ENCODE measurements around the gene DOCK1. TPM values are rescaled to one million over a fixed set of nuclear protein-coding genes. Genes with fewer than 3 reads are reported as not detected.

Gene DOCK1
- polyA plus RNA-seq, 1 of the 3 experiments (the other 2 are of a cell fraction), result 15.5 TPM

GRCh38 chr10:127392351-127393235, 487.4 kb downstream of the DOCK1 start:
- no peaks in the 10 kb centered on the region for H3F3A ChIP-seq (replicated peaks; ENCODE audit: insufficient read depth)
- H3K9me2 ChIP-seq, result no peaks in the 10 kb centered on the region
- H3K36me3 ChIP-seq (replicated peaks in 1 of 2; ENCODE audit: control insufficient read depth in 1 of 2, insufficient read depth in 2 of 2, low read length in 1 of 2), result peaks cover 0 to under 1% of the 10 kb centered on the region in 2 experiments
- H3K4me3 ChIP-seq (ENCODE audit: low read depth in 2 of 2, low read length in 1 of 2), result no peak overlapping the region
- H3K27ac ChIP-seq (ENCODE audit: low read depth in 2 of 2, low read length in 1 of 2), result no peak overlapping the region
- no peak for DNase-seq
- no peaks in the 10 kb centered on the region for H3K79me2 ChIP-seq (ENCODE audit: insufficient read depth)
- ChIA-PET CTCF (no interaction called here), POLR2A (no interaction called here)
- TF ChIP-seq FOXM1 (IDR thresholded peaks at IDR 0.05; ENCODE audit: low read depth) (no peak), TCF12 (IDR thresholded peaks at IDR 0.05) (no peak), RXRA (IDR thresholded peaks at IDR 0.05; ENCODE audit: borderline replicate concordance, low read depth) (no peak), YY1 (IDR thresholded peaks at IDR 0.05; ENCODE audit: low read depth) (no peak), NRF1 (IDR thresholded peaks at IDR 0.05; ENCODE audit: low read depth, low read length) (no peak), RAD21 (IDR thresholded peaks at IDR 0.05; ENCODE audit: low read length) (no peak), REST (IDR thresholded peaks at IDR 0.05; ENCODE audit: low read depth, low read length) (no peak), POLR2AphosphoS5 (IDR thresholded peaks at IDR 0.05; ENCODE audit: low read depth, low read length) (no peak), GATA2 (CRISPR knock-in tag; IDR thresholded peaks at IDR 0.05) (no peak)
- TF ChIP-seq, protein P1, sequence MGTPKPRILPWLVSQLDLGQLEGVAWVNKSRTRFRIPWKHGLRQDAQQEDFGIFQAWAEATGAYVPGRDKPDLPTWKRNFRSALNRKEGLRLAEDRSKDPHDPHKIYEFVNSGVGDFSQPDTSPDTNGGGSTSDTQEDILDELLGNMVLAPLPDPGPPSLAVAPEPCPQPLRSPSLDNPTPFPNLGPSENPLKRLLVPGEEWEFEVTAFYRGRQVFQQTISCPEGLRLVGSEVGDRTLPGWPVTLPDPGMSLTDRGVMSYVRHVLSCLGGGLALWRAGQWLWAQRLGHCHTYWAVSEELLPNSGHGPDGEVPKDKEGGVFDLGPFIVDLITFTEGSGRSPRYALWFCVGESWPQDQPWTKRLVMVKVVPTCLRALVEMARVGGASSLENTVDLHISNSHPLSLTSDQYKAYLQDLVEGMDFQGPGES (IDR thresholded peaks at IDR 0.05; ENCODE audit: low read depth, low read length), result no peak
- TF ChIP-seq, protein P2, sequence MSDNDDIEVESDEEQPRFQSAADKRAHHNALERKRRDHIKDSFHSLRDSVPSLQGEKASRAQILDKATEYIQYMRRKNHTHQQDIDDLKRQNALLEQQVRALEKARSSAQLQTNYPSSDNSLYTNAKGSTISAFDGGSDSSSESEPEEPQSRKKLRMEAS (IDR thresholded peaks at IDR 0.05; ENCODE audit: low read depth), result no peak
- H3K27me3 ChIP-seq (ENCODE audit: insufficient read depth), result no peaks in the 10 kb centered on the region
- no peak overlapping the region for H3K9ac ChIP-seq
- H3K4me1 ChIP-seq (ENCODE audit: control insufficient read depth in 1 of 2, insufficient read depth in 2 of 2, low read depth in 1 of 2, low read length in 1 of 2), result no peaks in the 10 kb centered on the region; a peak in 1 of 4 replicates
- H3K9me3 ChIP-seq, result no peaks in the 10 kb centered on the region
- H4K20me1 ChIP-seq (ENCODE audit: insufficient read depth), result no peaks in the 10 kb centered on the region
- no peak overlapping the region for H3K4me2 ChIP-seq
- 91% methylated on average over 20 of the region's 23 CpGs for whole genome bisulfite sequencing (ENCODE audit: low lambda C conversion rate)
- no peak overlapping the region for H2AFZ ChIP-seq (ENCODE audit: low read depth)

Measured in SK-N-SH (cell line).